PFSK-1 (cell line): Measurements from ENCODE around the gene RGL3.
A peak's percentile ranks its signal among the peaks of the same experiment; 100 is the strongest.

Experiments used
- FOXP2 ChIP-seq: optimal IDR thresholded peaks from 2 replicates; pipeline ENCODE3; 2011; ENCODE audit warnings: borderline replicate concordance, control low read depth, inconsistent platforms; ENCODE audit not compliant: insufficient read depth; ENCODE audit errors: extremely low read length, extremely low read depth
- POLR2AphosphoS5 ChIP-seq: IDR thresholded peaks from 2 replicates; pipeline ENCODE4 v1.6.1; 2012; ENCODE audit warnings: low read depth, mild to moderate bottlenecking, control low read depth, low read length, moderate library complexity
- REST ChIP-seq, 2 experiments: IDR thresholded peaks; 2 replicates each; pipeline versions ENCODE4 v1.6.1 to v1.8.0; 2011 to 2012; ENCODE audit warnings: low read depth in 2 of 2, low read length in 2 of 2, control low read depth in 1 of 2, inconsistent platforms in 1 of 2, mild to moderate bottlenecking in 1 of 2, moderate library complexity in 1 of 2; ENCODE audit not compliant: insufficient read depth in 1 of 2
- SIN3A ChIP-seq: IDR thresholded peaks from 2 replicates; pipeline ENCODE4 v1.6.1; 2012; ENCODE audit warnings: mild to moderate bottlenecking, low read length, moderate library complexity, borderline replicate concordance; ENCODE audit not compliant: insufficient read depth
- TAF1 ChIP-seq: IDR thresholded peaks from 2 replicates; pipeline ENCODE4 v1.6.1; 2012; ENCODE audit warnings: low read length, control low read depth, borderline replicate concordance; ENCODE audit not compliant: insufficient read depth

Gene RGL3

GRCh38 chr19:11446652-11447301 lies 27.7 kb upstream of the RGL3 start:
- TF ChIP-seq SIN3A, result no peak
- TF ChIP-seq FOXP2, result peak; percentile 50

- no peak for TF ChIP-seq TAF1
- no peak for TF ChIP-seq SIN3A
- TF ChIP-seq FOXP2, result no peak
- no peak for TF ChIP-seq REST (IDR thresholded peaks at IDR 0.05; ENCODE audit: insufficient read depth in 1 of 2, low read depth in 2 of 2, low read length in 2 of 2)
These were observed 27.1 kb upstream of the RGL3 start for GRCh38 chr19:11446271-11446651.

- TF ChIP-seq POLR2AphosphoS5, result no peak
- TF ChIP-seq FOXP2, result no peak
- TF ChIP-seq TAF1, result no peak
- no peak for TF ChIP-seq REST (IDR thresholded peaks at IDR 0.05; ENCODE audit: insufficient read depth in 1 of 2, low read depth in 2 of 2, low read length in 2 of 2)
- no peak for TF ChIP-seq SIN3A
These were observed 26.0 kb upstream of the RGL3 start for GRCh38 chr19:11445141-11445540.

- TF ChIP-seq SIN3A (no peak), POLR2AphosphoS5 (no peak), REST (IDR thresholded peaks at IDR 0.05; ENCODE audit: insufficient read depth in 1 of 2, low read depth in 2 of 2, low read length in 2 of 2) (no peak), FOXP2 (no peak), TAF1 (no peak)
These were observed 24.9 kb upstream of the RGL3 start for GRCh38 chr19:11444059-11444458.

- no peak for TF ChIP-seq REST (IDR thresholded peaks at IDR 0.05; ENCODE audit: insufficient read depth in 1 of 2, low read depth in 2 of 2, low read length in 2 of 2)
These were observed 18.8 kb upstream of the RGL3 start for GRCh38 chr19:11437955-11438354.
